Endothelial cell of umbilical vein (primary cell): ENCODE measurements around the gene HLA-DOA. TPM values are rescaled to one million over a fixed set of nuclear protein-coding genes. Genes with fewer than 3 reads are reported as not detected.

Experiments
- BruUV-seq: library from RNA; stranded (reverse); fragments of 400-500 nt; replicated peaks from 2 replicates; lab custom pipeline; 2021; lab: Mats Ljungman, UMichigan
- CTCF ChIA-PET: fragments of 300-600, 350-600 bp; sonication (Branson Sonifier 250); formaldehyde crosslinking; loops from one replicate; lab custom pipeline; 2021; ENCODE audit warnings: antibody characterized with exemption, inconsistent platforms; lab: Charles Lee
- POLR2A ChIA-PET: fragments of 300-600, 350-600 bp; sonication (Branson Sonifier 250); formaldehyde crosslinking; loops from one replicate; lab custom pipeline; 2021; ENCODE audit warnings: antibody characterized with exemption, inconsistent platforms; lab: Charles Lee
- DNase-seq: peaks from one replicate; pipeline ENCODE4 v3.0.0-alpha.2; 2011; ENCODE audit warnings: low read depth, low spot score
- FAIRE-seq: peaks from 2 replicates; lab custom pipeline; 2011; peaks lifted over from hg19 to GRCh38; lab: Jason Lieb, UNC
- H2AFZ ChIP-seq: 2 replicates; pipeline ENCODE4 v1.6.0; 2012; ENCODE audit warnings: low read depth, low read length, control low read depth, inconsistent platforms
- H3K27ac ChIP-seq: 2 replicates; pipeline ENCODE4 v1.5.1; 2011; ENCODE audit warnings: low read depth, mild to moderate bottlenecking, control low read depth, low read length, moderate library complexity; ENCODE audit not compliant: insufficient read depth
- H3K27me3 ChIP-seq, 2 experiments: 2 replicates each; pipeline versions ENCODE4 v1.6.0 to v1.6.1; 2011; ENCODE audit warnings: low read length in 2 of 2, mixed read lengths in 1 of 2; ENCODE audit not compliant: control insufficient read depth in 2 of 2, insufficient read depth in 2 of 2
- H3K36me3 ChIP-seq, 2 experiments: 2 replicates in 1 of 2; 3 replicates in 1 of 2; pipeline ENCODE4 v1.5.1; 2011; ENCODE audit warnings: low read length in 2 of 2, mild to moderate bottlenecking in 1 of 2, moderate library complexity in 1 of 2; ENCODE audit not compliant: control insufficient read depth in 2 of 2, insufficient read depth in 2 of 2; ENCODE audit errors: extremely low read depth in 1 of 2
- H3K4me1 ChIP-seq: 3 replicates; pipeline ENCODE4 v1.5.1; 2011; ENCODE audit warnings: mild to moderate bottlenecking, low read length; ENCODE audit not compliant: control insufficient read depth, insufficient read depth; ENCODE audit errors: extremely low read depth
- H3K4me2 ChIP-seq: 2 replicates; pipeline ENCODE4 v1.6.1; 2011; ENCODE audit warnings: low read length, control low read depth, mixed read lengths; ENCODE audit not compliant: insufficient read depth
- H3K4me3 ChIP-seq, 3 experiments: fragments of 200-600 bp in 1 of 3; sonication (generic), shearing (Covaris generic) in 1 of 3; replicated peaks in 1 of 3; 2 replicates each; pipeline ENCODE4 v1.5.1; 2011 to 2016; ENCODE audit warnings: control low read depth in 3 of 3, low read length in 3 of 3, mild to moderate bottlenecking in 2 of 3, inconsistent platforms in 1 of 3, low read depth in 1 of 3, moderate library complexity in 1 of 3; ENCODE audit not compliant: insufficient read depth in 1 of 3
- H3K79me2 ChIP-seq: 2 replicates; pipeline ENCODE4 v1.6.0; 2012; ENCODE audit warnings: low read length, inconsistent platforms; ENCODE audit not compliant: control insufficient read depth, insufficient read depth
- H3K9ac ChIP-seq: replicated peaks from 2 replicates; pipeline ENCODE3; 2011; ENCODE audit warnings: low read length, control low read depth; ENCODE audit not compliant: insufficient read depth; ENCODE audit errors: extremely low read depth
- H3K9me1 ChIP-seq: replicated peaks from 3 replicates; pipeline ENCODE4 v1.6.0; 2011; ENCODE audit warnings: mild to moderate bottlenecking, low read length; ENCODE audit not compliant: control insufficient read depth, insufficient read depth; ENCODE audit errors: extremely low read depth
- H3K9me3 ChIP-seq: replicated peaks from 2 replicates; pipeline ENCODE4 v1.5.1; 2012; ENCODE audit warnings: low read length, inconsistent platforms; ENCODE audit not compliant: control insufficient read depth, insufficient read depth
- H4K20me1 ChIP-seq: replicated peaks from 2 replicates; pipeline ENCODE3; 2011; ENCODE audit warnings: mild to moderate bottlenecking, low read length; ENCODE audit not compliant: control insufficient read depth, insufficient read depth; ENCODE audit errors: extremely low read depth
- CTCF ChIP-seq, 2 donors: IDR thresholded peaks; 1 replicate in 1 of 2; 2 replicates in 1 of 2; pipeline ENCODE4 v1.5.1; 2011; ENCODE audit warnings: low read length in 2 of 2, mild to moderate bottlenecking in 2 of 2, moderate library complexity in 2 of 2, control low read depth in 1 of 2, inconsistent platforms in 1 of 2, low read depth in 1 of 2; ENCODE audit not compliant: insufficient read depth in 1 of 2; ENCODE audit errors: extremely low read depth in 1 of 2
- GATA2 ChIP-seq: IDR thresholded peaks from 2 replicates; pipeline ENCODE4 v1.7.0; 2011; ENCODE audit warnings: low read depth, mild to moderate bottlenecking, moderate library complexity, mixed read lengths, low read length; ENCODE audit not compliant: insufficient read length, insufficient read depth
- JUN ChIP-seq: IDR thresholded peaks from 2 replicates; pipeline ENCODE4 v1.6.1; 2011; ENCODE audit warnings: borderline replicate concordance, low read depth; ENCODE audit not compliant: insufficient read length, insufficient read depth
- MAX ChIP-seq: IDR thresholded peaks from 2 replicates; pipeline ENCODE4 v1.6.1; 2011; ENCODE audit not compliant: insufficient read depth, insufficient read length
- MYC ChIP-seq: IDR thresholded peaks from one replicate; pipeline ENCODE4 v1.6.1; 2011; ENCODE audit warnings: mild to moderate bottlenecking, low read depth, low read length
- POLR2A ChIP-seq: IDR thresholded peaks from 2 replicates; pipeline ENCODE4 v1.6.1; 2012; ENCODE audit warnings: low read depth, mild to moderate bottlenecking, control low read depth, low read length
- POLR2AphosphoS5 ChIP-seq: IDR thresholded peaks from 2 replicates; pipeline ENCODE4 v1.6.1; 2012; ENCODE audit warnings: low read depth, mild to moderate bottlenecking, control low read depth, low read length, moderate library complexity; ENCODE audit not compliant: insufficient read depth
- dilution Hi-C: fragments of 300-500 bp; cut with MboI; formaldehyde crosslinking; loops from one replicate; pipeline ENCODE4 v1.15.0; 2019; ENCODE audit warnings: low sequenced_read_pairs; ENCODE audit not compliant: extremely low pct_ligation_motif_present
- intact Hi-C: fragments of 100-400 bp; cut with micrococcal nuclease; formaldehyde crosslinking; loops from one replicate; pipeline ENCODE4 v1.10.0; 2022
- polyA plus RNA-seq, 4 experiments: library from polyadenylated mRNA; depleted of rRNA in 3 of 4; stranded (reverse) in 3 of 4; unstranded in 1 of 4; fragments of >200 nt; gene quantifications; 2 replicates each; pipeline versions ENCODE4 v1.2.1 to v1.2.3, GENCODE V29; 2011 to 2012; ENCODE audit warnings: missing spikeins in 1 of 4
- total RNA-seq: library from RNA; stranded (reverse); gene quantifications from 2 replicates; pipeline ENCODE4 v1.2.3, GENCODE V29; 2021

HLA-DOA gene
- total and polyA plus RNA-seq, 2 donors (not counting 3 experiments of a cell fraction or from before 2014, with no cell fraction given): not detected

- H3K4me3 ChIP-seq: no peak overlapping the region
- no peaks in the 10 kb centered on the region for H3K27me3 ChIP-seq
- ChIA-PET CTCF (interaction anchor here (0.6 to 10.8 kb wide), 19 partner anchors 8 to 1201 kb away, joined by 3 to 174 read pairs (median 6); partner anchors contain the start of genes BRD2, HLA-DMB, TAP1 and TAP2), POLR2A (interaction anchor here (0.6 to 3.8 kb wide), 3 partner anchors 16 to 434 kb away, joined by 3 to 58 read pairs (median 4); no protein-coding TSS in a partner anchor)
- no peaks in the 10 kb centered on the region for H3K36me3 ChIP-seq
- no peak overlapping the region for H3K27ac ChIP-seq
- intact Hi-C loops (no loop called here), dilution Hi-C loops (no loop called here)
- no peaks in the 10 kb centered on the region for H3K4me1 ChIP-seq
- H2AFZ ChIP-seq: no peak overlapping the region
- no peaks in the 10 kb centered on the region for H4K20me1 ChIP-seq
- no peaks in the 10 kb centered on the region for H3K79me2 ChIP-seq
- no TSS peak for BruUV-seq
- no peak for DNase-seq
- no peak overlapping the region for H3K4me2 ChIP-seq
- H3K9ac ChIP-seq: no peak overlapping the region
- peak; percentile 73 for FAIRE-seq
- H3K9me3 ChIP-seq: no peaks in the 10 kb centered on the region
- TF ChIP-seq MYC: no peak
- TF ChIP-seq JUN: no peak
- no peak for TF ChIP-seq POLR2AphosphoS5
- TF ChIP-seq MAX: no peak
- TF ChIP-seq POLR2A: no peak
- TF ChIP-seq CTCF (IDR thresholded peaks at IDR 0.05; ENCODE audit: extremely low read depth in 1 of 2, insufficient read depth in 1 of 2, low read depth in 1 of 2, low read length in 2 of 2): peak; percentile 12 to 24
- TF ChIP-seq GATA2: no peak
- no peaks in the 10 kb centered on the region for H3K9me1 ChIP-seq
These were observed 54.2 kb downstream of the HLA-DOA start for GRCh38 chr6:32954986-32955802.
